PFSK-1 (cell line): ENCODE results near the gene MTCH1.

Experiments used
- FOXP2 ChIP-seq: optimal IDR thresholded peaks from 2 replicates; pipeline ENCODE3; 2011; ENCODE audit warnings: borderline replicate concordance, control low read depth, inconsistent platforms; ENCODE audit not compliant: insufficient read depth; ENCODE audit errors: extremely low read length, extremely low read depth
- POLR2AphosphoS5 ChIP-seq: IDR thresholded peaks from 2 replicates; pipeline ENCODE4 v1.6.1; 2012; ENCODE audit warnings: low read depth, mild to moderate bottlenecking, control low read depth, low read length, moderate library complexity
- REST ChIP-seq, 2 experiments: IDR thresholded peaks; 2 replicates each; pipeline versions ENCODE4 v1.6.1 to v1.8.0; 2011 to 2012; ENCODE audit warnings: low read depth in 2 of 2, low read length in 2 of 2, control low read depth in 1 of 2, inconsistent platforms in 1 of 2, mild to moderate bottlenecking in 1 of 2, moderate library complexity in 1 of 2; ENCODE audit not compliant: insufficient read depth in 1 of 2
- SIN3A ChIP-seq: IDR thresholded peaks from 2 replicates; pipeline ENCODE4 v1.6.1; 2012; ENCODE audit warnings: mild to moderate bottlenecking, low read length, moderate library complexity, borderline replicate concordance; ENCODE audit not compliant: insufficient read depth
- TAF1 ChIP-seq: IDR thresholded peaks from 2 replicates; pipeline ENCODE4 v1.6.1; 2012; ENCODE audit warnings: low read length, control low read depth, borderline replicate concordance; ENCODE audit not compliant: insufficient read depth

The MTCH1 gene

GRCh38 chr6:36959555-36960250, 26.3 kb downstream of the MTCH1 start:
- no peak for TF ChIP-seq REST (IDR thresholded peaks at IDR 0.05; ENCODE audit: insufficient read depth in 1 of 2, low read depth in 2 of 2, low read length in 2 of 2)
- no peak for TF ChIP-seq FOXP2
- TF ChIP-seq POLR2AphosphoS5, result no peak
- no peak for TF ChIP-seq SIN3A
- no peak for TF ChIP-seq TAF1

- TF ChIP-seq TAF1 (no peak), FOXP2 (no peak), SIN3A (no peak), POLR2AphosphoS5 (no peak), REST (IDR thresholded peaks at IDR 0.05; ENCODE audit: insufficient read depth in 1 of 2, low read depth in 2 of 2, low read length in 2 of 2) (no peak)
Observed at GRCh38 chr6:36958775-36959554, 27.0 kb downstream of the MTCH1 start.

- TF ChIP-seq POLR2AphosphoS5 (no peak), TAF1 (no peak), REST (IDR thresholded peaks at IDR 0.05; ENCODE audit: insufficient read depth in 1 of 2, low read depth in 2 of 2, low read length in 2 of 2) (no peak), FOXP2 (no peak), SIN3A (no peak)
Observed at GRCh38 chr6:36957773-36958271, 28.2 kb downstream of the MTCH1 start.

- TF ChIP-seq POLR2AphosphoS5 (no peak), FOXP2 (no peak), TAF1 (no peak), REST (IDR thresholded peaks at IDR 0.05; ENCODE audit: insufficient read depth in 1 of 2, low read depth in 2 of 2, low read length in 2 of 2) (no peak), SIN3A (no peak)
Observed at GRCh38 chr6:36956446-36956820, 29.6 kb downstream of the MTCH1 start.
